ENCODE data around the gene PFDN4. TPM values are rescaled to one million over a fixed set of nuclear protein-coding genes. Genes with fewer than 3 reads are reported as not detected.

PFDN4 gene
- total RNA-seq, 1 experiment from 2014 or later, result 27.9 TPM

- DNase-seq (ENCODE audit: low spot score), result peak; percentile 96
These were observed 59.7 kb downstream of the PFDN4 start for GRCh38 chr20:54267483-54268003.

DNA sequence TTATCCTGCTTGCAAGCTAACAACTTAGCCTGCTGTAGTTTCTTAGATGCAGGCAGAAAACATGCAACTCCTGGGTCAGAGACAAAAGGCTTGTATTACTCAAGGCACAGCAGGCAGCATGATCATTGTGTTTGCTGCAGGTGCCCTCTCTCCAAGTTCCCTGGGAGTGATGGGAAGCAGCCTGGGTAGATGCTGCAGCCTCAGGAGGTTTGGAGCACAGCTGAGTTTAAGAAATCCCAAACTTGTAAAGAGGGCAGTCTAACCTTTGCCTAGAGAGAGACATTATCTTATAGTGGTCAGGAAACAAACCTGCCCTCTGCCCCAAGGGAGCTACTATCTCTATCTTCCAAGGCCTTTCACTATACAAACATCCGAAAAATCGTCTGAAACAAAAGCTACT, 61.1 kb downstream of the PFDN4 start:
- DNase-seq (ENCODE audit: low spot score), result no peak

Other genes with a start within 250 kb of the PFDN4 start
- gene BCAS1, start 137.5 kb upstream of the PFDN4 start, total RNA-seq (2014; rRNA removed; shearing (Covaris generic)), result 39.5 and 42.4 TPM in 2 replicates
- 1.1 and 1.9 TPM in 2 replicates for gene CYP24A1, start 34.1 kb upstream of the PFDN4 start, total RNA-seq (2014; rRNA removed; shearing (Covaris generic))

Measured in HT-29 (cell line).